Inflammatory macrophage treated with lipopolysaccharide for 4 hours (primary cell): Measurements from ENCODE around the gene KRT25.
"Not testable (repeated sequence)": the region's sequence is repeated elsewhere in the genome, so short reads cannot be mapped to it uniquely, and the experiment has no call there.

ENCODE experiments used
- DNase-seq: peaks from one replicate; pipeline ENCODE4 v3.0.0-alpha.2; 2020

The KRT25 gene

GRCh38 chr17:40751065-40751464 lies 4.1 kb downstream of the KRT25 start:
- DNase-seq = no peak

- no peak for DNase-seq
Measured at GRCh38 chr17:40750391-40750790, 4.7 kb downstream of the KRT25 start.

- DNase-seq = not testable (repeated sequence)
Measured at GRCh38 chr17:40748666-40749065, 6.5 kb downstream of the KRT25 start.

GRCh38 chr17:40738553-40738952 lies 16.6 kb downstream of the KRT25 start:
- DNase-seq = no peak

- no peak for DNase-seq
Measured at GRCh38 chr17:40735016-40735415, 20.1 kb downstream of the KRT25 start.

- no peak for DNase-seq
Measured at GRCh38 chr17:40734018-40734417, 21.1 kb downstream of the KRT25 start.

GRCh38 chr17:40730970-40731369 lies 24.2 kb downstream of the KRT25 start:
- no peak for DNase-seq

GRCh38 chr17:40727447-40728231 lies 27.5 kb downstream of the KRT25 start:
- peak; percentile 37 for DNase-seq

GRCh38 chr17:40726919-40727318 lies 28.2 kb downstream of the KRT25 start:
- DNase-seq = no peak

GRCh38 chr17:40724656-40725055 lies 30.5 kb downstream of the KRT25 start:
- DNase-seq = no peak

GRCh38 chr17:40722241-40722640 lies 32.9 kb downstream of the KRT25 start:
- peak; percentile 0 for DNase-seq

- peak; percentile 13 for DNase-seq
Measured at GRCh38 chr17:40720899-40721298, 34.2 kb downstream of the KRT25 start.

GRCh38 chr17:40718930-40719329 lies 36.2 kb downstream of the KRT25 start:
- DNase-seq = no peak

GRCh38 chr17:40717776-40718175 lies 37.4 kb downstream of the KRT25 start:
- DNase-seq = no peak

GRCh38 chr17:40714473-40714872 lies 40.7 kb downstream of the KRT25 start:
- no peak for DNase-seq

- DNase-seq = peak; percentile 46
Measured at GRCh38 chr17:40707745-40708144, 47.4 kb downstream of the KRT25 start.

GRCh38 chr17:40705584-40705983 lies 49.5 kb downstream of the KRT25 start:
- no peak for DNase-seq

GRCh38 chr17:40703652-40704051 lies 51.5 kb downstream of the KRT25 start, which contains the start of gene KRT24:
KRT24 (minus strand) TSS chr17:40703752; CDS start chr17:40703693, 59 bp downstream.
- no peak for DNase-seq

GRCh38 chr17:40702271-40702670 lies 52.9 kb downstream of the KRT25 start:
- no peak for DNase-seq

GRCh38 chr17:40699853-40700252 lies 55.3 kb downstream of the KRT25 start:
- DNase-seq = no peak

- DNase-seq = no peak
Measured at GRCh38 chr17:40699371-40699770, 55.8 kb downstream of the KRT25 start.
